Activated naive CD4-positive, alpha-beta T cell treated with Interleukin-2 at 50 U/mL for 16 hours (primary cell): Measurements from ENCODE around the gene ARMC12.
"Not testable (repeated sequence)": the region's sequence is repeated elsewhere in the genome, so short reads cannot be mapped to it uniquely, and the experiment has no call there.

Source experiments
- DNase-seq: peaks from one replicate; pipeline ENCODE4 v3.0.0-alpha.2; 2020

The ARMC12 gene

DNA sequence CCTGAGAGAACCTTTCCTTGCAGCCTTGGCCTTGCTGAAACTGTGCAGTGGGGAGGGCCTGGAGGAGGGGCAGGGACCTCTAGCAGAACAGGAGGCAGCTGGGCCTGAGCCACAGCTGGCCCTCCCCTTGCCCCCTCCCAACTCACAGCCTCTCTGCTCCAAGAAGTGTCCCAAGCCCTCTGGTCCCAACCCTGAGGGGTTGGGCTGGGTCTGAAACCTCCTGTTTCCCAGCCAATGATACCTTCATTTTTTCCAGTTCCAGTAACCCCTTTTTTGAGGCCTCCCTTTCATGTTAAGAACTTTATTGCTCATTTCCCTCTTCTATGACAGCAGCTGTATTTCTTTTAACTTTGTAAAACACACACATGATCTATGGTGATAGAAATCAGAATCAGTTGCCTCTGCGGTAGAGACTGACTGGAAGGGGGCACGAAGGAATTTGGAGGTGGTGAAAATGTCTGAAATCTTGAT lies 17.9 kb upstream of the ARMC12 start:
- no peak for DNase-seq

DNA sequence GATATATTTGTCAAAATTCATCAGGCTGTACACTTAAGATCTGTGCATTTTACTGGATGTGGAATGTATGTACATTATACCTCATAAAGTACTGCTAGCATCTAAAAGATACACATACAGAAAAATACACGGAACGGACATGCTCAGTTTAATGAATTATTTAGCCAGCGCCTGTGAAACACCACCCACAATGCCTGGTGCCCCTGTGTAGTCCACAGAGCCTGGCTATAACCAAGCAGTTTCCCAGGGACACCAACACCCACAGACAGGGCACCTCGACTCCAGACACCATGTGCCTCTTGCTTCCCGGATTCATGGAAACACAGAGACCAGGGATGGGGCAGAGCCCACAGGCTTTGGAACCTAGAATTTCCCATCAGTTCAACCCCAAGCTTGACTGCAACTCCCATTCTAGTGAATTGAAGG lies 17.4 kb upstream of the ARMC12 start:
- no peak for DNase-seq

DNA sequence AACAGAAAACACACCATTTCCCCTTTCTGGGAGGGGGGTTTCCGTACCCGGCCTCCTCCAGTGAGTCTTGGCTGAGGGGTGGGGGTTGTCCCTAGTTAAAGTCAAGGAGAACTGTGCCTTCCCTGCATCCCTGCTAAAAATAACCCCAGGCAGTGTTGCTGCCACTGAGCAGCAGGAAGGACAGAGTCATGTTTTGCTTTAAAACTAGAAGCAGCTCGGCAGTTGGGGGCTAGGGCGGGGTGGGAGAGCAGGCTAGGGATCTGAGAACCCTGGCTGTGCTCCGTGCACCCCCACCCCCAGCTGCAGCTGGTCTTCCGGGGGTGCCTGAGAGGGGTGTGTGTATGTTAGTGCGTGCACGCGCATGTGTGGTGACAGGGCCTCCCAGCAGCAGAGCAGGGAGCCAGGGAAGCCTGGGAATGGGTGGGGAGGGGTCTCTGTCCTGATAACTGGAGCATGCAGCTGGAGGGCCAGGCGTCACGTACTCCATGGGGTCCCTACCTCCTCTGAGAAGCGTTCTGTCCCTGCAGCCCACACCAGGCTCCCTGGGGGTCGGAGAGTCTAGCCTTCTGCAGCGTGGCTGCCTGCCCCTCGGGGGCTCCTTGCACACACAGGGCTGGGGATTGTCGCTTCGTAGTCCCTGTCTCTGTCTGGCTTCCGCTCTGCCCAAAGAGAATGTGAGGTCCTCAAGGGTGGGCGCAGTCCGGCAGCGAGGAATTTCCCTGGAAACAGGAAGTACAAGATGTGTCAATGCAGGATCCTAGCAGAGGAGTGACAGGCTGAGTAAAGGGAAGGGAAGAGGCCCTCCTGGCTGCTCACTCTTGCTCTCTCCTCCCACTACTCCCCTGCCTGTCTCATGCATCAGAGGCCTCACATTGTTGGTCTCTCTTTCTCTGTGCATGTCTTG lies 16.8 kb upstream of the ARMC12 start:
- DNase-seq = no peak

DNA sequence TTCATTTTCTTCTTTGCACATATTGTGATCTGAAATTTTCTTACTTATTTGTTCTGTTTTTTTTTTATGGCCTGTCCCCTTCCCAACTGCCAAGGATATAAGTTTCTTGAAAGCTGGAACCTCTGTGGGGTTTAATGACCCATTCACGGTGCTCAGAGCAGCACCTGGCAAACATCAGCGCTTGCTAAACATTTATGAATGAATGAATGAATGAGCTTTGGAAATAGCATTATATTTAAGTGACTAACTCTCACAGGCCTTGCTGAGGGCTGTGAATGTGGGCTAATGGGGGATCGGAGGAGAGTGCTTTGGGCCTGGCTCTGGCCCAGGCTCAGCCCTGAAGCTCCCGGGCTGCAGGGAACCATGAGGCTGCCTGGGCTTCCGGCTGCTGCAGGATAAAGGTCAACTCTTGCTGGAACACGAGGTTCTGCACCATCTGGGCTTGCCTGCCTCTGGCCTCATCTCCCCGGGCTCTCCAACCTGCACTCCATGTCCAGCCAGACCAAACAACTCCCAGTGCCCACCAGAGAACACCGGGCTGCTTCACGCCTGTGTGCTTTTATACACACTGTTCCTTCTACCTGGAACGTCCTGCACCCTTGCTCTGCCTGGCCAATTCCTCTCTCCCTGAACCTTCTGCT lies 14.6 kb upstream of the ARMC12 start:
- DNase-seq = no peak

DNA sequence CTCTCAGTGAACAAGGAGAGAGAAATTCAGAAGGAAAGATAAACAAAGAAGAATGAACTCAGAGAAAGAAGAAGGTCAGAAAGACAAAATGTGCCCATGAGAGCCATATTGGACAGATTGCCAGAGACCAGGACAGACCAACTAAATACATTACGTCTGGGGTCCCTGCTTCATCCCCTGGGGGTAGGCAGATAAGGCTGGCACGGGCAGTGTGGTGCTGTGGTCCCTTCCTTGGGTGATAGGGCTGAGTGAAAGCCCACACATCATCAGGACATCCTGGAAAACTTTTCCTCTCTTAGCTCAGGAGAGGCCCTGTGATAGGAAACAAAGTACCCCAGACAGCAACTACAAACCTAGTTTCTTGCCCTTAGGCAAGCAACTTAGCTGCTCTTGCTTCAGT lies 13.2 kb upstream of the ARMC12 start:
- DNase-seq = no peak

DNA sequence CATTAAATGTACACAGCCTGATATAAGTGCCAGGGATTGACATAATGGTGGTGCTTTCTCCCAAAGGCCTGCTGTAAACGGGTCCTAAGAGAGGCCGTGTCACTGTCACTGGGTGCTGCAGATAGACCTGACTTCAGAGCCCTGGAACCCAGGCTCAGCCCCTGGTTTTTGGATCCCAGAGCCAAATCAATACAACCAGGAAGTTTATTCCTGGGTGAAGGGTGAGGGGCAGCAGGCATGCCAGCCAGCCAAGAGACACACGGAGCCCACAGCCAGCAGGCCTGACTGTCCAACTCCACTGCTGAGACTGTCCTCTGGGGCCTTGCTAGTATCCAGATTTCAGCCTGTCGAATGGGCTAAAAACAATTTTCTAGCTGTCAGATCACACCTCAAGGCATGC lies 12.8 kb upstream of the ARMC12 start:
- DNase-seq = no peak

DNA sequence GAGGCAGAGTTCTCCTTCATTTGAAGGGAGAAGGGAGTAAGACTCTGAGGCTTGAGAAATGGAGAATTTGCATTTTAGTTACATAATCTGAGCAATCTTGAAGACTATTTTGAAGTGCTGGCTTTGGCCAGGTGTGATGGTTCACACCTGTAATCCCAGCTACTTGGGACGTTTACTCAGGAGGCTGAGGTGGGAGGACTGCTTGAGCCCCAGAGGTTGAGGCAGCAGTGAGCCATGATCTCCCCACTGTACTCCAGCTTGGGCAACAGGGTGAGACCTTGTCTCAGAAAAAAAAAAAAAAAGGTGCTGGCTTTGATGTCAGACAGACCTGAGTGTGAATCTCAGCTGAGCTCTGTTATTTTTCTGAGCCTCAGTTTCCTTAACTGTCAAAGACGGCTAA lies 12.4 kb upstream of the ARMC12 start:
- no peak for DNase-seq

DNA sequence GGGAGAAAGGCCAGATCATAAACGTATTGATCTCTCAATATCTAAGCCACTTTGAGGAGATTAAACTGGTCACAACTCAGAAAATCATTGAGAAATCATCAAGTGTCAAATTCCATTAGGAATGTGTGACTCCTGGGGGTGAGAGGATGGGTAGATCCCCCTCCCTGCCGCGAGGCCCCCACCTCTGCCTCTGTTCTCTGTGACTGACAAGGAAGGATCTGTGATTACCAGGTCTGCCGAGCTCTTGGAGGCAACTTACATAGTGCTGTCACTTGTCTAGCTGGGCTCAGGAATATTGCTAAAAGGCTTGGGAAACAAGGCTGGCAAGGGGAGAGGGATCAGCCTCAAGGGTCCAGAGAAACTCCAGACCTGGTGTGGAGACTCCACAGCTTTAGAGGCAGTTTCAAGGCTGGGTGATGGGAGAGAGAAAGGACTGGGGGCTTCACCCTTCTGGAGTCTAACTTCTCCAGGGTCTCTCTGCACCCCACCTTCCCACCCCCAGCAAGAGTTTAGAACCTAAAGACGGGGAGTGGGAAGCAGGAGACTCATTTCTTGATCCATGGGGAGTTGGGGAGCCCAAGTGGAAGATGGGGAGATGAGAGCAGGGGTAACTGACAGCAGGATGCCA lies 11.6 kb upstream of the ARMC12 start:
- no peak for DNase-seq

DNA sequence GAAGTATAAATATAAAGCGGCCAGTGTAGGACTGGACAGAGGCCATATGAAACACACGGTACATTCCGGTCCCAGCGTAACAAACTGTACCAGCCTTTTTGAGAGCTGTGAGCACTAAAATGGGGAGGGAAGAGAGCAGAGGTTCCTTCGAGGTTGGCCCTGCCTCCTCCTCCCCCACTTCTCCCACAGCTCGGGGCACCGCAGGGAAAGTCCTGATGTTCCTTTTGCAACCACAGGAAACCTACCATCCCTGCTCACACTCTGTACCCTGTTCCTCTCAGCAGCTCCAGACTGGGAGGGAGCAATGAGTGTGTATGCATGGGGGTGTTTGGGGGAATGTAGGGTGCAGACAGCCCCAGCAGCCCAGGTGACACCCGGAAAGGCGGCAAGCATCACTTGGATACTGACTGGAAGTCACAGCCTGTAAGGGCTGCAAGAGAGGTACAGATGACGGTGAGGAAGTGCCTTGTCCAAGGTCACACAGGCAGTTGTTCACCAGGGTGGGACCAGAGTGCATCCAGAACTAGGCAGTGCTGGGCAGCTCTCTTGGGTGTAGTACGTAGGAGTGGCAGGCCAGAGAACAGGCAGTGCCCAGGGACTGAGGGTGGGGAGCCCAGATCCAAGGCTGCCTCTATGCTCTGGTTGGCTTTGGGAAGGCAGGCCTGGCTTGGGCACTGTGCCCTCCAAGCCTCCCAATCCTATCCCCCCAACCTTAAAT lies 11.0 kb upstream of the ARMC12 start:
- DNase-seq = no peak

DNA sequence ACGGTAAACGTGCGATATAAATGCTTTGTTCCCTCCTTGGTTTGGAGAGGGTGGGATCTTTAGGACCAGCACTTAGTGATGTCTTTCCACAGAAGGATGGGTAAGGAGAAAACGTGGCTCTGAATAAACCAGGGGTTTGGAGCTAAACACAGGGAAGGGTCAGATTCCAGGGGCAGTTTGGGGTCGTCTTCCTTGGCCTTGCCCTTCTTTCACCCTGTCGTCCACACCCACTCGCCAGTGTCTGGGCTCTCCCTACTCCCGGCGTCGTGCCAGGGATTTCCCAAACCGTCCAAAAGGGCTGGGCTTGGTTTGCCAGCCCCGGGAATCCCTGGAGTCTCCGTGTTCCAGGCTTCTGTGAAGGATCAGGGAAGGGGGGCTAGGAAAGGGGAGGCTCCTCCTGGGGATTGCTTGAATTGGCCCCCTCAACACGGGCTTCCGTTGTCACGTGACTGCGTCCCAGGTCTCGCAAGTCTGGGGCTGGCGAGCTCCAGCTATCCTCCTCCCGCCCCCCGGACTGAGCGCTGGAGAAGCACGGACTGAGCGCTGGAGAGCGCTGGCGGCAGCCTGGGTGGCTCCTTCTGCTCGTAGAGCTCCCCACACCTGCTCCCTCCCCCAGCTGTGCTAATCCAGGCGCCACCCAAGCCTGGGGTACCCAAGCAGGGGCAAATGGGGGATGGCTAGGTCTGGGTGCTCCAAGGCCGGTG lies 9.4 kb upstream of the ARMC12 start:
- no peak for DNase-seq

DNA sequence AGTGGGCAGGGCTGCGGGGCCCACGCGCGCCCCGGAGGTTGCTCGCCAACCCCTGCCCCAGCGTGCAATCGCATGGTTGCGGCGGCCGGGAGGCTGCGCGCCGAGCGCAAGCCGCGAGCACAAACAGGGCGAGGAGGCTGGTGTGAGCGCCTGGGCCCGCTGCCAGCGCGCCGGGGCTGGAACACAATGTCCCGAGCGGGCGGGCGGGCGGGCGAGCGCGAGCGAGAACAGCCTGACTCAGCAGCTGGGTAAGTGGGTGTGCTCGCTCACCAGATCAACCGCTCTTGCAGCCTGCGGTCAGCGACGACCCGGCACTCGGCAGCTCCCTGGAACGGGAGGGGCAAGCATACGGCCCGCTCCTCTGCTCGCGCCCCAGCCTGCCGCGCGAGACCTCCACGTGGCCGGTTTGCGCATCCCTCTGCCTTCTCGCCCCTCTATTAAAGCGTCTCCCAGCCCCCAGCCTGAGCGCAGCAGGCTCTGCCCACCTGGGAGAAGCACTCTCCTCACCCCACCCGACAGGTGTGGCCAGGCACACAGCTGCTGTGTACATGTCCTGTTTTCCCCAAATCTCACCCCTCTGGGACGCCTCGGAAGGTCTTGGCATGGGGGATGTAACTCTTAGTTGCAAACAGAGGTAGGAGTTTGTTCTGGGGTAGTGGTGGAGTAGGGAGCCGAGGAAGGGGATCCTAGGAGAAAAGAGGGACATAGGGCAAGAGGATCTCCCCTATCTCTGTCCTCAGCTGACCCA lies 8.7 kb upstream of the ARMC12 start:
- peak; percentile 85 for DNase-seq

DNA sequence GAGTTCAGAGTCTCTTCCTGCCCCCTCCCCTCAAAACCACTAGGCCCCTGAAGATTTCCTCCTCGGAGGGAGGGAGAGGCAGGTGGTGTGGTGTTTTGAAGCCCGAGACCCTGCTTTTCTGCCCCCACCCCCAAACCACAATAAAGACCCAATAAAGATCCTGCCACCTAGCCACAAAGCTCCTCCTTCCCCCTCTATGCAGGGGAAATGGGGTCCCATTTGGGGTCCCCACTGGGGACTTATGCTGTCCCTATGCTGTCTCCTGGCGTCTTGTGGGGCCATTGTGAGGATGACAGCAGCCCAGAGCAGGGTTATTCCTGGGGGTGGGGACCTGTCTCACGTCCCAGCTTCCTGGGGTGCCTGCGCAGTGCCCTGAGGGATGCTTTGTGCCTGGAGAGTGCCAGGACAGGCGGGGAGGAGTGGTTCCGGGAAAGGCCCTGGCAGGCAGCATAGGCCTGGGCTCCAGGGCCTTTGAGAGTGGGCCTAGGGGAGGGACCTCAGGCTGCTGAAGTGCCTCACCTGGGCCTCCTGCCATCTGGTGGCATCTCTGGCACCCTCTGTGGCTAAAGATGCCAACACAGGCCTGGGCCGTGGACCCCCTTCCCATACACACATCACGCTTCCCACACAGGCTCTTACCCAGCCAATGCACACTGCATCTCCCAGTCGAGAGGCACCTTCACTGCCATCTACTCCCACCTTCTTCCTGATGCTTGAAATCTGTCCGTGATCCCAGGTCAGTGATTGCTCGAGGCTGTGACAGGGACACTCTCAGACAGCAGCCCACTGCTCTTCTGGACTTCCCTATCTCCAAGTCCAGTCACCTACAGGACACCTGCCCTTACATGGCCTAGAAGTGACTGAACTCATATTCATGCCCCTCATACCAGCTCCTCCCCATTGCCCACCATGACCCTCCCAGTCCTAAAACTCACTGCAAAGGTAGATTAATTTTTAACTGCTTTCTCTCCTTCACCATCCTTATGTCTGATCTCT lies 7.9 kb upstream of the ARMC12 start:
- DNase-seq = peak; percentile 46

DNA sequence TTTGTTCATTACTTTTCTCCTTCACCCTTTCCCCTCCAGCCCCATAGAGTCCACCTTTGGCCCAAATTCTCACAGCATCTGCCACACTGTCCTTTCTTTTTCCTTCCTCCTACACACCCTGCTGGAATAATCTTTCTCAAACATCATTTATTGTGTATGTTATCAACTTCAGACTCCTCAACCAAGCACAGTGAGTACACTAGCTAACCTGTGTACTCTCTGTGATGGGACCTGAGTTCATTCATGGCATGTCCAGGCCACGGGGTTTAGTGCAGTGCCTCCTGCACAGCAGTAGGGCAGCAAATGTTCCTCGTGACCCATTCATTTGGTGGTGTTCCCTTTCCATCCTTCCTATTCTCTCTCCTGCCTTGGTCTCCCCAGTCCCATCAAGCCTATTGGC lies 7.1 kb upstream of the ARMC12 start:
- no peak for DNase-seq

DNA sequence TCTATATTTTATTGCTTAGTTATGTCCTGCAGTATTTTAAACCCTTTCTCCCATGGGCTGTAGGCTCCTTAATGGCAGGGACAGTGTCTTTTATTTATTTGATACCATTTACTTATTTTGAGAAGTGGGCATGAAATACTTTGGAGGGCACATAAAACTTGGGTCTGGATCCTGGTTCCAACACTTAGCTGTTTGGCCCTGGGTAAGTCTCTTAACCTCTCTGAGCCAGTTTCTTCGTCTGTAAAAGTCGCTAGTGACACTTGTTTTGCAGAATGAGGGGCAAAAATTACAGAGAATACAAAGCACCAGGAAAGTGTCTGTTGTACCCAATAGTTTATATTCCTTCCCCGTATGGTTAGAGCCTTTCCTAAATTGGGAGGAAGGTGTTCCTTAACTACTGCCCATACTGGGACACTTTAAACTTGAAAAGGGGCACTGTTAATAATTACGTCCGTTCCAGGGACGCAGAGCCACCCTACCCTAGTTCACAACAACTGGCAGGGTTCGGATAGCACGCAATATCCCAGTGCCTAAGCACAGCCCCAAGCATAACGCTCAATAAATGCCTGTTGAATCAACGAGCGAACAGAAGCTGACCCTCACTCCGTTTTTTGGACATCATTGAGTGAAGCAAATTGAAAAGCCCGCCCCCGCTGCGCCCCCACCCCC lies 6.0 kb upstream of the ARMC12 start:
- no peak for DNase-seq

DNA sequence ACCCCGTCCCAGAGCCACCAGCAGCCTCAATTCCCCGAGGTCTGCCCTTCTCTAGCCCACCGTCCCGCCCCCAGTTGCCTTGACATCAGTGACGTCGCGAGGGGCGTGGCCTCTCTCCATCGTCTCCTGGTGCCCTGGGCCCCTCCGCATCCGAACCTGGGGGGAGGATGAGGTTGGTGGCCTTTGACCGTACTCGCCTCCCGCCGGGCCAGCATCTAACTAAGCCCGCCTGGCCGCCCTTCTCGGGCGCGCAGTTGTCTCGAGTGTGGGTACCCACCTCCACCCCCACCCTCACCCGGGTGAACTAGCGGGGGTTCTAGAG lies 5.5 kb upstream of the ARMC12 start:
- peak; percentile 92 for DNase-seq

DNA sequence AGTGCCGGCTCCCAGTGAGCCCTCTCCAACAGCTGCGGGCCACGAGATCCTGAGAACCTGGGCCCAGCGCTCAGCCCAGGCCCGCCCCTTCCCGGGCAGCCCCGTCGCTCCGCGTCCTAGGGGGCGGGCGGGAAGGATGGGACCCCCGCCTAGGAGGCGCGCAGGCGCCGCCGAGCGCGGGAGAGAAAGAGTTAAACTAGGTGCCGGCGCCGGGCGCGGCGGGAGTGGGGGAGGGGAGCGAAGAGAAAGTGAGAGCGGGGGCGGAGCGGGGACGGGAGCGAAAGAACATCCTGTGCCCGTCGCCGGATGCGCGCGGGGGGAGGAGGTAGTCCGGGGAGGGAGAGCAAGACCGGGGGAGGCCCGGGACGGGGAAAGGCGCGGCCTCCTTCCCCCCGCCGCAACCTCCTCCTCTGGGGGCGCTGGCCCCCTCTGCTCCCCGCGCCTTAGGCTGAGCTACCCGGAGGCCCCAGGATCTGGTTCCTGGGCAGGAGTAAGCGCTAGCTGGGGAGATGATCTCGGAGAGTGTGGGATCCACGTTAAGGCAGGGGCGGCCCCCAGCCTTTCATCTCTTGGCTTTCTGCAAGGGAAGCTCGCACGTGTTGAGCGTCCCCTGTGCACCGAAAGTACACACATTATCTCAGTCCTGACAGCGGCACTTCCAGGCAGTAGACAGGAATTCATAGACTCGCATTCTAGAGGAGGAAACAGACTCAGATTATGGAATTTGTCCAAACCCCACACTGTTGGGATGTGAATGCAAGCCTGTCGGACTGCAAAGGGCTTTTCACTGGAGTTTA lies 4.9 kb upstream of the ARMC12 start:
- peak; percentile 93 for DNase-seq

DNA sequence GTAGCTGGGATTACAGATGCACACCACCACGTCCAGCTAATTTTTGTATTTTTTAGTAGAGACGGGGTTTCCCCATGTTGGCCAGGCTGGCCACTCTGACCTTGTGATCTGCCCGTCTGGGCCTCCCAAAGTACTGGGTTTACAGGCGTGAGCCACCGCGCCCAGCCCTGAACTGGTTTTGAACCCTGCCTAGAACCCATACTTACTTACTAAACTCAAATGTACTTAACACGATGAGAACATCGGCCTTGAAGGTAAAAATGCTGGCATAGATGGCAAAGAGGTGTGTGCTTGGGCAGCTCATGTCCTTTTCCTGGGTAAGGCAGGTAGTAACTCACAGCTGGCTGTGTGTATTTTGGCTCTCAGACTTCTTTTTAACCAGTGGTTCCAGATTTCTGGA lies 3.2 kb upstream of the ARMC12 start:
- DNase-seq = no peak

DNA sequence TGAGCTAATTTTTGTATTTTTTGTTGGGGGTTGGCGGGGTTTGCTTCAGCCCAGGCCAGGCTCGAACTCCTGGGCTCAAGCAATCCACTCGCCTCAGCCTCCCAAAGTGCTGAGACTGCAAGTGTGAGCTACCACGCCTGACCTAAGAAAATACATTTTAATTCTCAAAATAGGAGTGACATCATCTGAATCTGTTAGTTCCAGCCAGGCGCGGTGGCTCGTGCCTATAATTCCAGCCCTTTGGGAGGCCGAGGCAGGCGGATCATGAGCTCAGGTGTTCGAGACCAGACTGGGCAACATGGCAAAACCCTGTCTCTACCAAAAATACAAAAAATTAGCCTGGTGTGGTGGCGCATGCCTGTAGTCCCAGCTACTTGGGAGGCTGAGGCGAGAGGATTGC lies 2.5 kb upstream of the ARMC12 start:
- not testable (repeated sequence) for DNase-seq

DNA sequence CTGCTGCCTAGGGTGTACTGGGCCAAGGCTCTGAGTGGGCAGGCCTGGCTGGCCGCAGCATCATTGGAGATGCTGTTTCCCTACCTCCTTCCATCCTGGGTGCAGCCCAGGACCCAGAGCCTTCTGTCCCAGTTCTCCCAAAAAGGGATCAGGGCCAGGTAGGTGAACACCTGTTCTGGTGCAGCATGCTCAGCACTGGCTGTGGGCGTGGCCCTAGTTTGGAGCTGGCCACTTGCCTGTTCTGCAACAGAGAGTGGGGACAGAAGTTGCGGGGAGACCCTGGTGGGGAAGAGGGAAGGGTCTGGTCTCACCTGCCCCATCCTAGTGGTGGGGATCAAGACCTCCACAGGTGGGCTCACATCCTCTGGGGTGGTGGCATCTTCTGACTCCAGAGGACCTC lies 1.4 kb upstream of the ARMC12 start:
- DNase-seq = no peak
